ENCODE results near the gene ACOT12. TPM values are rescaled to one million over a fixed set of nuclear protein-coding genes. Genes with fewer than 3 reads are reported as not detected.

The ACOT12 gene
- total and polyA plus RNA-seq, 2 of the 13 experiments (the other 11 are each of a cell fraction or from before 2014, with no cell fraction given) = not detected

DNA sequence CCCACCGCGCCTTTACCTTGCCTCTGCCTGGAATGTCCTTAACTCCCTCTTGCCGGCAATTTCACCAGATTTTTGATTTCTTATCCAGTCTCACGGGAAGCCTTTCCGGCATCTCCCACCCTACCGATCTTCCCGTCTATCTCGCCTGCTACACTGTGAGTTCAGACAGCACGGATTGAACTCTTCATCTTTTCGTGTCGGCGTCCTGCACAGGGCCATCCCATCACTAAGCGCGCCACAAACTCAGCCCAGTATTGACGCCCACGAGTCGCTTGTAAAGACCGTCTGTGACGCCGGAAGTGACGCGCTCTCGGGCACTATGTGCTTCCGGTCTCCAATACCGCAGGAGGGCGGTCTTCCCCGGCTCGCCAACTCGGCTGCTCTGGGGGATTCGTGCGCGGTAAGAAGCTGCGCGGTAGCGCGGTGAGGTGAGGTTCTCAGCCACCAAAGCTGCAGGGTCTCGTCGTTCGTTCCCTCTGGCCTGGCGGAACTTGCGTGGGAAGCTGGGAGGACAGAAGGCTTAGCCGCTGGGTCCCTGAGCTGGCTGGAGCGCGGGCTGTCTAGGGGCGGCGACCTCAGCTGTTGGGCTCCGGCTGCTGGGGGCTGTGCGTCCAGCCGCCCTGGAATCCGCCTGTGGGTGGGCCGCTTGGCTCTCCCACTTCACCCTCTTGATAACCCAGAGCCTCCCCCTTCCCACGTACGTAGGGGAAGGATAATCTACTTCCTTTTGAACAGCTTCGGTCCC lies 92.5 kb downstream of the ACOT12 start, which contains the start of gene ZCCHC9 (continued):
- TF ChIP-seq CBFB (CRISPR knock-in tag; IDR thresholded peaks at IDR 0.05) (peak; percentile 88), SMAD9 (CRISPR knock-in tag; IDR thresholded peaks at IDR 0.05) (no peak), ZFP36 (IDR thresholded peaks at IDR 0.05; ENCODE audit: borderline replicate concordance, low read depth, low read length, partially characterized antibody) (no peak), IKZF1 (IDR thresholded peaks at IDR 0.05) (no peak), NFRKB (IDR thresholded peaks at IDR 0.05) (no peak), PHF5A (CRISPR knock-in tag; IDR thresholded peaks at IDR 0.05; ENCODE audit: low read depth, unreplicated experiment) (peak; percentile 79), SMARCE1 (IDR thresholded peaks at IDR 0.05; ENCODE audit: borderline replicate concordance) (no peak), ZNF225 (CRISPR knock-in tag; IDR thresholded peaks at IDR 0.05) (no peak), CBX2 (IDR thresholded peaks at IDR 0.05; ENCODE audit: low read depth, low read length) (no peak), CBX2 (CRISPR knock-in tag; IDR thresholded peaks at IDR 0.05; ENCODE audit: low read depth) (no peak), FOXA3 (CRISPR knock-in tag; IDR thresholded peaks at IDR 0.05) (peak; percentile 78), SRF (IDR thresholded peaks at IDR 0.05; ENCODE audit: low read depth, low read length) (no peak), MAF1 (CRISPR knock-in tag; IDR thresholded peaks at IDR 0.05; ENCODE audit: borderline replicate concordance) (no peak), ZNF615 (CRISPR knock-in tag; IDR thresholded peaks at IDR 0.05; ENCODE audit: borderline replicate concordance) (peak; percentile 53; the same call in 1 of the 2 replicates), DNMT1 (CRISPR knock-in tag; IDR thresholded peaks at IDR 0.05) (no peak), KMT2A (CRISPR knock-in tag; IDR thresholded peaks at IDR 0.05) (peak; percentile 97), ZNF543 (CRISPR knock-in tag; IDR thresholded peaks at IDR 0.05) (no peak; the same call in 1 of the 2 replicates), MEF2D (CRISPR knock-in tag; IDR thresholded peaks at IDR 0.05) (peak; percentile 65; the same call in 1 of the 2 replicates), ZNF552 (CRISPR knock-in tag; IDR thresholded peaks at IDR 0.05; ENCODE audit: borderline replicate concordance) (no peak), ZNF83 (CRISPR knock-in tag; IDR thresholded peaks at IDR 0.05; ENCODE audit: borderline replicate concordance) (no peak), HNF4A (CRISPR knock-in tag; IDR thresholded peaks at IDR 0.05) (peak; percentile 17; the same call in 1 of the 2 replicates), KDM5A (IDR thresholded peaks at IDR 0.05; ENCODE audit: borderline replicate concordance, low read length) (peak; percentile 65), HMGA1 (CRISPR knock-in tag; conservative IDR thresholded peaks at IDR 0.05) (no peak)
- TF ChIP-seq, protein P1, sequence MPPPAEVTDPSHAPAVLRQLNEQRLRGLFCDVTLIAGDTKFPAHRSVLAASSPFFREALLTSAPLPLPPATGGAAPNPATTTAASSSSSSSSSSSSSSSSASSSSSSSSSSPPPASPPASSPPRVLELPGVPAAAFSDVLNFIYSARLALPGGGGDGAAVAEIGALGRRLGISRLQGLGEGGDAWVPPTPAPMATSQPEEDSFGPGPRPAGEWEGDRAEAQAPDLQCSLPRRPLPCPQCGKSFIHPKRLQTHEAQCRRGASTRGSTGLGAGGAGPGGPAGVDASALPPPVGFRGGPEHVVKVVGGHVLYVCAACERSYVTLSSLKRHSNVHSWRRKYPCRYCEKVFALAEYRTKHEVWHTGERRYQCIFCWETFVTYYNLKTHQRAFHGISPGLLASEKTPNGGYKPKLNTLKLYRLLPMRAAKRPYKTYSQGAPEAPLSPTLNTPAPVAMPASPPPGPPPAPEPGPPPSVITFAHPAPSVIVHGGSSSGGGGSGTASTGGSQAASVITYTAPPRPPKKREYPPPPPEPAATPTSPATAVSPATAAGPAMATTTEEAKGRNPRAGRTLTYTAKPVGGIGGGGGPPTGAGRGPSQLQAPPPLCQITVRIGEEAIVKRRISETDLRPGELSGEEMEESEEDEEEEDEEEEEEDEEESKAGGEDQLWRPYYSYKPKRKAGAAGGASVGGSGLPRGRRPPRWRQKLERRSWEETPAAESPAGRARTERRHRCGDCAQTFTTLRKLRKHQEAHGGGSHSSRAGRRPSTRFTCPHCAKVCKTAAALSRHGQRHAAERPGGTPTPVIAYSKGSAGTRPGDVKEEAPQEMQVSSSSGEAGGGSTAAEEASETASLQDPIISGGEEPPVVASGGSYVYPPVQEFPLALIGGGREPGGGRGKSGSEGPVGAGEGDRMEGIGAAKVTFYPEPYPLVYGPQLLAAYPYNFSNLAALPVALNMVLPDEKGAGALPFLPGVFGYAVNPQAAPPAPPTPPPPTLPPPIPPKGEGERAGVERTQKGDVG (CRISPR knock-in tag; IDR thresholded peaks at IDR 0.05; ENCODE audit: borderline replicate concordance) = 0 out of 2 replicates have a peak, but pooled peaks have one; percentile 41
- TF ChIP-seq, protein P2, sequence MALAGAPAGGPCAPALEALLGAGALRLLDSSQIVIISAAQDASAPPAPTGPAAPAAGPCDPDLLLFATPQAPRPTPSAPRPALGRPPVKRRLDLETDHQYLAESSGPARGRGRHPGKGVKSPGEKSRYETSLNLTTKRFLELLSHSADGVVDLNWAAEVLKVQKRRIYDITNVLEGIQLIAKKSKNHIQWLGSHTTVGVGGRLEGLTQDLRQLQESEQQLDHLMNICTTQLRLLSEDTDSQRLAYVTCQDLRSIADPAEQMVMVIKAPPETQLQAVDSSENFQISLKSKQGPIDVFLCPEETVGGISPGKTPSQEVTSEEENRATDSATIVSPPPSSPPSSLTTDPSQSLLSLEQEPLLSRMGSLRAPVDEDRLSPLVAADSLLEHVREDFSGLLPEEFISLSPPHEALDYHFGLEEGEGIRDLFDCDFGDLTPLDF (CRISPR knock-in tag; IDR thresholded peaks at IDR 0.05) = peak; percentile 78; the same call in 1 of the 2 replicates
- TF ChIP-seq, protein P3, sequence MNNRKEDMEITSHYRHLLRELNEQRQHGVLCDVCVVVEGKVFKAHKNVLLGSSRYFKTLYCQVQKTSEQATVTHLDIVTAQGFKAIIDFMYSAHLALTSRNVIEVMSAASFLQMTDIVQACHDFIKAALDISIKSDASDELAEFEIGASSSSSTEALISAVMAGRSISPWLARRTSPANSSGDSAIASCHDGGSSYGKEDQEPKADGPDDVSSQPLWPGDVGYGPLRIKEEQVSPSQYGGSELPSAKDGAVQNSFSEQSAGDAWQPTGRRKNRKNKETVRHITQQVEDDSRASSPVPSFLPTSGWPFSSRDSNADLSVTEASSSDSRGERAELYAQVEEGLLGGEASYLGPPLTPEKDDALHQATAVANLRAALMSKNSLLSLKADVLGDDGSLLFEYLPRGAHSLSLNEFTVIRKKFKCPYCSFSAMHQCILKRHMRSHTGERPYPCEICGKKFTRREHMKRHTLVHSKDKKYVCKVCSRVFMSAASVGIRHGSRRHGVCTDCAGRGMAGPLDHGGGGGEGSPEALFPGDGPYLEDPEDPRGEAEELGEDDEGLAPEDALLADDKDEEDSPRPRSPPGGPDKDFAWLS (CRISPR knock-in tag; IDR thresholded peaks at IDR 0.05; ENCODE audit: borderline replicate concordance) = 0 out of 2 replicates have a peak, but pooled peaks have one; percentile 44
